HFFc6 (cell line): ENCODE results near the gene TSC2. TPM values are rescaled to one million over a fixed set of nuclear protein-coding genes. Genes with fewer than 3 reads are reported as not detected.

Experiments
- DNase-seq: peaks from one replicate; pipeline ENCODE4 v3.0.0-alpha.2; 2018
- H3K27ac Mint-ChIP-seq: 2 replicates; pipeline ENCODE4 v1.8.0; 2020; ENCODE audit warnings: mild to moderate bottlenecking, mixed read lengths
- H3K27me3 Mint-ChIP-seq: 2 replicates; pipeline ENCODE4 v1.8.0; 2021; ENCODE audit warnings: mild to moderate bottlenecking, moderate library complexity, mixed read lengths; ENCODE audit not compliant: insufficient read depth
- H3K36me3 Mint-ChIP-seq: 2 replicates; pipeline ENCODE4 v1.8.0; 2021; ENCODE audit warnings: low read depth, mixed read lengths
- H3K4me1 Mint-ChIP-seq: 2 replicates; pipeline ENCODE4 v1.8.0; 2020; ENCODE audit warnings: low read depth, mixed read lengths
- H3K4me3 Mint-ChIP-seq: 2 replicates; pipeline ENCODE4 v1.8.0; 2020; ENCODE audit warnings: mild to moderate bottlenecking, moderate library complexity, mixed read lengths
- H3K9me3 Mint-ChIP-seq: 2 replicates; pipeline ENCODE4 v1.8.0; 2020; ENCODE audit warnings: mild to moderate bottlenecking, mixed read lengths
- total RNA-seq, 6 experiments: library from RNA; stranded (reverse); fragmentation: NEBNext Ultra II Directional; extraction: Animal tissue kit (Norgen Biotek cat#: 25700); gene quantifications; 2 replicates in 1 of 6; 3 replicates in 5 of 6; pipeline ENCODE4 v1.2.3, GENCODE V29; 2021
- TF ChIP-seq, protein P1 (sequence below): fragments of 200-600 bp; sonication (generic); IDR thresholded peaks from 2 replicates; pipeline ENCODE4 v1.5.0; 2021; ENCODE audit warnings: antibody characterized with exemption, mild to moderate bottlenecking

TSC2 gene
- total RNA-seq, 6 experiments from 2014 or later = 72.0 to 88.3 (median 83.2) TPM

GRCh38 chr16:2025878-2026460 is 21.8 kb upstream of the TSC2 start:
- DNase-seq = no peak
- H3K9me3 Mint-ChIP-seq = no peaks in the 10 kb centered on the region
- no peaks in the 10 kb centered on the region for H3K36me3 Mint-ChIP-seq
- TF ChIP-seq, protein P1, sequence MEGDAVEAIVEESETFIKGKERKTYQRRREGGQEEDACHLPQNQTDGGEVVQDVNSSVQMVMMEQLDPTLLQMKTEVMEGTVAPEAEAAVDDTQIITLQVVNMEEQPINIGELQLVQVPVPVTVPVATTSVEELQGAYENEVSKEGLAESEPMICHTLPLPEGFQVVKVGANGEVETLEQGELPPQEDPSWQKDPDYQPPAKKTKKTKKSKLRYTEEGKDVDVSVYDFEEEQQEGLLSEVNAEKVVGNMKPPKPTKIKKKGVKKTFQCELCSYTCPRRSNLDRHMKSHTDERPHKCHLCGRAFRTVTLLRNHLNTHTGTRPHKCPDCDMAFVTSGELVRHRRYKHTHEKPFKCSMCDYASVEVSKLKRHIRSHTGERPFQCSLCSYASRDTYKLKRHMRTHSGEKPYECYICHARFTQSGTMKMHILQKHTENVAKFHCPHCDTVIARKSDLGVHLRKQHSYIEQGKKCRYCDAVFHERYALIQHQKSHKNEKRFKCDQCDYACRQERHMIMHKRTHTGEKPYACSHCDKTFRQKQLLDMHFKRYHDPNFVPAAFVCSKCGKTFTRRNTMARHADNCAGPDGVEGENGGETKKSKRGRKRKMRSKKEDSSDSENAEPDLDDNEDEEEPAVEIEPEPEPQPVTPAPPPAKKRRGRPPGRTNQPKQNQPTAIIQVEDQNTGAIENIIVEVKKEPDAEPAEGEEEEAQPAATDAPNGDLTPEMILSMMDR = no peak
- H3K4me3 Mint-ChIP-seq = peak overlapping the region; percentile 58
- no peak overlapping the region for H3K27ac Mint-ChIP-seq
- H3K27me3 Mint-ChIP-seq = peaks cover 5% of the 10 kb centered on the region
- peaks cover 34% of the 10 kb centered on the region for H3K4me1 Mint-ChIP-seq

GRCh38 chr16:2026461-2027023 is 21.2 kb upstream of the TSC2 start, which contains the start of gene NHERF2:
TSS of gene NHERF2 (plus strand) at chr16:2026902. CDS start at chr16:2027006, 104 bp downstream.
- no peaks in the 10 kb centered on the region for H3K36me3 Mint-ChIP-seq
- TF ChIP-seq, protein P1 = no peak
- H3K9me3 Mint-ChIP-seq = no peaks in the 10 kb centered on the region
- H3K27me3 Mint-ChIP-seq = peaks cover 5% of the 10 kb centered on the region
- H3K4me3 Mint-ChIP-seq = peak within 1 kb of the TSS; percentile 93
- peak within 1 kb of the TSS; percentile 72 for H3K27ac Mint-ChIP-seq
- peaks cover 34% of the 10 kb centered on the region for H3K4me1 Mint-ChIP-seq
- no peak for DNase-seq

DNA sequence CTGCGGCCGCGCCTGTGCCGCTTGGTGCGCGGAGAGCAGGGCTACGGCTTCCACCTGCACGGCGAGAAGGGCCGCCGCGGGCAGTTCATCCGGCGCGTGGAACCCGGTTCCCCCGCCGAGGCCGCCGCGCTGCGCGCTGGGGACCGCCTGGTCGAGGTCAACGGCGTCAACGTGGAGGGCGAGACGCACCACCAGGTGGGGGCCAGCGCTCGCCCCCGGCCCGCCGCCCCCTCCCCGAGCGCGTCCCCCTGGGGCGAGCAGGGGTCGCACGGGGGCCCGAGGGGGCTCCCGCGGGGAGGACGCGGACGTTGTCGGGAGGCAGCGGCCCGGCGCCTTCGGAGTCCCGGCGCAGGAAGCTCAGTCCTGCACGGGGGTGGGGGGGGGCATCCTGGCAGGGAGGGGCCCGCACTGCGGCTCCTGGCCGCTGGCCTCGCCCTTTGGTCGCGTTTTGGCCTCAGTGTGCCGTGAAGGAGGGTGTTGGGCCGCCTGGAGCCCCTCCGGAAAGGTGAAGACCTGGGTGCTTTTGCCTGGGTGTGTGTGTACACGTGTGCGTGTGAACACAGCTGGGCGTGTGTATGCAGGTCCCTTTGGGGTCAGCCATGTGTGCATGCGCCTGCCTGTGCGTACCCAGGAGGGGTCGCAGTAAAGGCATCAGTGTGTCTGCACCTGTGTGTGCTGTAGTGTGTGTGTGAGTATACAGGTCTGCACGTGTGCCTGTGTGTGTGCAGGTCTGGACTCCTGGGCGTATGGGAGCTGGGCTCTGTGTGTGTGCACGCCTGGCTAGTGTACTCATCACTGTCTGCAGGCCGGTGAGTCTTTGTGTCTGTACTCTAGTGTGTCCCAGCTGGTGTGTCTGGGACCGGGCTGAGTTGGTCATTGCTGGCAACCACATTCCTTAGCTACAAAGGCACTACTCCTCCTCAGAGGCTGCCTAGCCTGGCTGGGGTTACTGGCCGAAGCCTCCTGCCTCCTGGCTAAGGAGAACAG is 20.5 kb upstream of the TSC2 start:
- Mint-ChIP-seq H3K4me1 (peaks cover 36% of the 10 kb centered on the region), H3K36me3 (no peaks in the 10 kb centered on the region), H3K27ac (peak overlapping the region; percentile 72), H3K4me3 (peak overlapping the region; percentile 93), H3K9me3 (no peaks in the 10 kb centered on the region), H3K27me3 (peaks cover 5% of the 10 kb centered on the region)
- TF ChIP-seq, protein P1 = no peak
- peak; percentile 60 for DNase-seq

DNA sequence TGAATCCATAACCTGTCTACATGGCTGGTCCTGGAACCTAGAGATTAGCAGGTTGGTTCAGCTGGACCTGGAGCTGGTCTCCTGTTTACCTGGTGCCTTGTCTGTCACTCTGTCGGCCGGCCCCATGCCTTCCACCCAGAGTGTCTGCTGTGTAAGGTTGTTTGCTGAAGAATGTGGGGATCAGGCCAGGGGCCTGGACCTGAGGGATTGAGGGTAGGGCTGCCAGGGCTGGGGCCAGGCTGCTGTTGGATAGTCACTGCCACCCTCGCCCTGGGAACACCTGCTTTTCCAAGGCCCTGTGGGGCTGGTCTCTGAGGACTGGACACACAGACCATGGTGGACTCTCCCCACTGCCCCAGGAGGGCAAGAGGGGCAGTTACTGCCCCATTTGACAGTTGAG is 19.6 kb upstream of the TSC2 start:
- TF ChIP-seq, protein P1 = no peak
- no peak for DNase-seq
- Mint-ChIP-seq H3K27ac (no peak overlapping the region), H3K27me3 (peaks cover 1% of the 10 kb centered on the region), H3K36me3 (no peaks in the 10 kb centered on the region), H3K9me3 (no peaks in the 10 kb centered on the region), H3K4me3 (peak overlapping the region; percentile 93), H3K4me1 (peaks cover 33% of the 10 kb centered on the region)

GRCh38 chr16:2028620-2029220 is 19.1 kb upstream of the TSC2 start:
- H3K27me3 Mint-ChIP-seq = peaks cover 1% of the 10 kb centered on the region
- DNase-seq = no peak
- H3K4me3 Mint-ChIP-seq = peak overlapping the region; percentile 93; the same call in 1 of the 2 replicates
- TF ChIP-seq, protein P1 = no peak
- H3K27ac Mint-ChIP-seq = no peak overlapping the region
- H3K4me1 Mint-ChIP-seq = peaks cover 29% of the 10 kb centered on the region
- H3K36me3 Mint-ChIP-seq = no peaks in the 10 kb centered on the region
- H3K9me3 Mint-ChIP-seq = no peaks in the 10 kb centered on the region
